Activated CD8-positive, alpha-beta memory T cell treated with anti-CD3 and anti-CD28 coated beads, Interleukin-2, amount 50 U/mL, for 1 hour (primary cell): ENCODE results near the gene CAMSAP1.

Source experiments
- DNase-seq: peaks from one replicate; pipeline ENCODE4 v3.0.0-alpha.2; 2020; ENCODE audit errors: extremely low read depth

CAMSAP1 gene

DNA sequence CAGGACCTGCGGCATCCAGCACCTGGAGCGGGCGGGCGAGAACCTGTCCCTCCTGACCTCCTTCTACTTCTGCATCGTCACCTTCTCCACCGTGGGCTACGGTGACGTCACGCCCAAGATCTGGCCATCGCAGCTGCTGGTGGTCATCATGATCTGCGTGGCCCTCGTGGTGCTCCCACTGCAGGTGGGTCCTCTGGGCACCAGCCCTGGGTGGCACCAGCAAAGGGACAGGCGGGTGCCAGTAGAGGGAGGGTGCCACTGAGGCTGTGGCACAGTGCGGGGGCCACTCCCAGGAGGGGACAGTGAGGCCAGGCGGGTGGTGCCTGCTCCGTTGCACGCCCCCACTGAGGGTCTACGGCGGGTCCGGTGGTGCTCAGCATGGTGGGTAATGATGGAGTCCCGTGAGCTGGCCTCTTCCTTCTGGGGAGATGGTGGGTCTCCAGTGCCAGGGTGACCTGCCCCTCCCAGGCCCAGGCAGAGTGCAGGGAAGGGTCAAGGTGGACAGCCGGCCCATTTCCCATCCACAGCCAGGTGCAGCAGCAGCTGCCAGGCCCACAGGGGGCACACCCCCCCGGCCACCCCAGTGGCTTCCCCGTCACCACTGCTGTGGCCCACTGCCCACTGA lies 147.6 kb downstream of the CAMSAP1 start:
- no peak for DNase-seq

DNA sequence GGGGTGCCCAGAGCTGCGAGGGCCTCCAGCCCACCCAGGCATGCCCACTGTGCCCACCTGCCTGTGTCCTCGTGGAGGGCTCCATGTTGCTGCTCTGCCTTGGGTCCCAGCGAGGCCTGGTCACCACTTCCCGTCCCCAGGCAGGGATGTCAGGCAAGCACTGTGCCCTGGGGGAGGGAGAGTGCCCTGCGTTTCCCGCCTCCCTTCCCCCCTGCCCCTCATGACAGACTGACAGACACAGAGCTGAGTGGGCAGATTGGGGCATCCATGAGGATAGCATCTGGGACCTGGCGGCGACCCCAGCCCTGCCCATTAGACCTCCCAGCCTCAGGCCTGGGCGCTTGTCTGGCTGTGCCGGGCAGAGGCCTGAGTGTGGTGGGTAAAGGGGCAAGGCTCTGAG lies 148.5 kb downstream of the CAMSAP1 start:
- DNase-seq = no peak
